ENCODE data around the gene TNN. TPM values are rescaled to one million over a fixed set of nuclear protein-coding genes. Genes with fewer than 3 reads are reported as not detected.

The TNN gene
- total RNA-seq, 2 donors from 2014 or later = 0.05 to 0.97 TPM

DNA sequence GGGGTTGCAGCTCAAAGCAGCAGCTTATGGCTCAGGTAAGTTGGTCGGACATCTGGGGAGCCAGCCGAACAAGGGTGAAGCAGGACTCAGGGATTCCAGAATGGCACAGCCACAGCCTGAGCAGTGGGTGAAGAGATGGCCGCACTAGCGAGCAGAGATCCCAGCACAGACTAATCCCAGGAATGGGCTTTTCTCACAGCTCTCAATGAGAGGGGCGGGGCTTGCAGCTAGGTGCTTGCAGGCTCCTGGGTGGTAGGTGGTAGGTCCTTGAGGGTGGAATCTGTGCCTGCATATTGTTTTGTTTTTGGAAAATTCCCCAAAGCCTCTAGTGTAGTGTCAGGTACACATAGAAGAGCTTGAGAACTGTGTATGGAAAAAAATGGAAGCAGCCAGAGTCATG lies 116.0 kb downstream of the TNN start:
- intact Hi-C loops (cut with DNase I) = no loop called here
- Histone ChIP-seq H3K4me1 (replicated peaks) (no peaks in the 10 kb centered on the region), H3K27ac (no peak overlapping the region), H3K36me3 (no peaks in the 10 kb centered on the region), H3K9me3 (no peaks in the 10 kb centered on the region), H3K4me3 (no peak overlapping the region), H3K27me3 (replicated peaks; ENCODE audit: insufficient read depth) (no peaks in the 10 kb centered on the region)
- TF ChIP-seq POLR2AphosphoS5 (IDR thresholded peaks at IDR 0.05) (no peak), POLR2A (IDR thresholded peaks at IDR 0.05) (no peak)
- TF ChIP-seq, protein P1, sequence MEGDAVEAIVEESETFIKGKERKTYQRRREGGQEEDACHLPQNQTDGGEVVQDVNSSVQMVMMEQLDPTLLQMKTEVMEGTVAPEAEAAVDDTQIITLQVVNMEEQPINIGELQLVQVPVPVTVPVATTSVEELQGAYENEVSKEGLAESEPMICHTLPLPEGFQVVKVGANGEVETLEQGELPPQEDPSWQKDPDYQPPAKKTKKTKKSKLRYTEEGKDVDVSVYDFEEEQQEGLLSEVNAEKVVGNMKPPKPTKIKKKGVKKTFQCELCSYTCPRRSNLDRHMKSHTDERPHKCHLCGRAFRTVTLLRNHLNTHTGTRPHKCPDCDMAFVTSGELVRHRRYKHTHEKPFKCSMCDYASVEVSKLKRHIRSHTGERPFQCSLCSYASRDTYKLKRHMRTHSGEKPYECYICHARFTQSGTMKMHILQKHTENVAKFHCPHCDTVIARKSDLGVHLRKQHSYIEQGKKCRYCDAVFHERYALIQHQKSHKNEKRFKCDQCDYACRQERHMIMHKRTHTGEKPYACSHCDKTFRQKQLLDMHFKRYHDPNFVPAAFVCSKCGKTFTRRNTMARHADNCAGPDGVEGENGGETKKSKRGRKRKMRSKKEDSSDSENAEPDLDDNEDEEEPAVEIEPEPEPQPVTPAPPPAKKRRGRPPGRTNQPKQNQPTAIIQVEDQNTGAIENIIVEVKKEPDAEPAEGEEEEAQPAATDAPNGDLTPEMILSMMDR (IDR thresholded peaks at IDR 0.05) = no peak
- 95% methylated on average over 5 of the region's 5 CpGs for WGBS
- no peak for DNase-seq (ENCODE audit: low spot score)

DNA sequence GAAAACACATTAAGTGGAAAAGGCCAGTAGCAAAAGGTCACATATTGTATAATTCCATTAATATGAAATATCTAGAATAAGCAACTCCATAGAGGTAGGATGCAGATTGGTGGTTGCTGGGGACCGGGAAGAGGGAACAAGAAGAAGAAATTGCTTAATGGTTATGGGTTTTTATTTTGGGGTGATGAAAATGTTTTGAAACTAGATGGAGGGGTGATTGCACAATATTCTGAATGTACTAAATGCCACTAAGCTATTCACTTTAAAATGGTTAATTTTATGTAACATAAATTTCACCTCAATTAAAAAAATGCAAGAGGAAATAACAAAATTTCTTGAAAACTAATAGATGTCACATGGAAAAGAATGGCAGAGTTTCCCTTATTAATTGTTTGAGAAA lies 118.3 kb downstream of the TNN start:
- WGBS = 98% methylated on average over 1 of the region's 1 CpG
- intact Hi-C loops (cut with DNase I) = no loop called here
- no peaks in the 10 kb centered on the region for H3K4me1 ChIP-seq (replicated peaks)

DNA sequence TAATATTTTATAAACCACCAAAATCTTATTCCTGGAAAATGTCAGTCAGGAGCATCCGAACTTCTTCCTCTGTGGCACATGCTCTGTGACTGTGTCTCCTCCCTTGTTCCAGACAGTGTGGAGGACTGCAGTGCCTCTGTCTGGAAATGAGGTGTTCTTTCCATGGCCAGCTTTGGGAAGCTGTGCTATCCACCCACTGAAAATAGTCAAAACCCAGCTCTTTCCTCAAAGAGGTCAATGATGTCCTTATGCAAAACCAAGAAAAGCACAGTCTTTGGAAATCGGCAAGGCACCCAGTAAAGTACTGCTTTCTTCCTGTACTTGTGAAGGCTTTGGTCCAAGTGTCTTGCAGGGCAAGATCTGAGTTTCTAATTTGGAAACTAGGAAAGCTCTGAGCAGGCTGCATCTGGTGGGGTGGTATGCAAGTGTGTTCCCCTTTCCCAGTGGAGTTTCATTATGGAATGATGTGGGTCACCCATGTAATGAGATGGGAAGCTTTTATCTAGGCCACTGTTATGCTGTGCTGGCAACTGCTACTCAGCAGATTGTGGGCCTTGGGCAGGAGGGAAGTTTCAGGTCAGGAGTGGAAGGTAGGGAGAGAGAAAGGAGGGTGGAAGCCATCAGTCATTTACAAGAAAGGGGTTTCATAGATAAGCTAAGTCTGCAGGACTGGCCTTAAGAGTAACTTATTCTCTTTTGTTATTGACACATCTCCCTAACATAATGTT lies 119.0 kb downstream of the TNN start:
- TF ChIP-seq POLR2AphosphoS5 (IDR thresholded peaks at IDR 0.05) (no peak), POLR2A (IDR thresholded peaks at IDR 0.05) (no peak)
- TF ChIP-seq, protein P1 (IDR thresholded peaks at IDR 0.05) = no peak
- no peak overlapping the region for H3K4me3 ChIP-seq
- no peak overlapping the region for H3K27ac ChIP-seq
- H3K9me3 ChIP-seq = no peaks in the 10 kb centered on the region
- intact Hi-C loops (cut with DNase I) = no loop called here
- H3K27me3 ChIP-seq (replicated peaks; ENCODE audit: insufficient read depth) = no peaks in the 10 kb centered on the region
- no peaks in the 10 kb centered on the region for H3K36me3 ChIP-seq
- H3K4me1 ChIP-seq (replicated peaks) = no peaks in the 10 kb centered on the region
- 84% methylated on average over 2 of the region's 2 CpGs for WGBS
- DNase-seq (ENCODE audit: low spot score) = no peak

More for the DNA sequence above, 118.3 kb downstream of the TNN start:
- Histone ChIP-seq H3K27me3 (replicated peaks; ENCODE audit: insufficient read depth) (no peaks in the 10 kb centered on the region), H3K36me3 (no peaks in the 10 kb centered on the region), H3K9me3 (no peaks in the 10 kb centered on the region), H3K27ac (no peak overlapping the region), H3K4me3 (no peak overlapping the region)
- no peak for DNase-seq (ENCODE audit: low spot score)
- TF ChIP-seq, protein P1 (IDR thresholded peaks at IDR 0.05) = no peak
- TF ChIP-seq POLR2A (IDR thresholded peaks at IDR 0.05) (no peak), POLR2AphosphoS5 (IDR thresholded peaks at IDR 0.05) (no peak)

DNA sequence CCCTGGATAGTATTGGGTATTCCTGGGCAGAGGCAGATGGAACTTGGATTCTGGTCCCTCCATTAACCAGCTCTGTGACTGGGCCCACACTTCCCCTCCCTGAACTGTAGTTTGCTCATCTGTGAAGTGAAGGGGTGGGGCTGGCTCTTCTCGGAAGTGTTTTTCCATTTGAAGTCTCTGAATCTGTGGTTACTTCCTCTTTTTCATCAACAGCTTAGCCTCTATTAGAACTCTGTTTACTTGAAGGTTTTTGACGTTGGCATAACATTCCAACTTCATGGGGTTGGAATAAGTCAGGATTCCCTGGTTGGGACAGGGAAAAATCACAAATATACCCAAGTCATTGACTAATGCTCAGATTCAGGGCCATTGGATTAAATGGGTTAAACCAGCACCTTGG lies 121.3 kb downstream of the TNN start:
- TF ChIP-seq, protein P1 (IDR thresholded peaks at IDR 0.05) = no peak
- TF ChIP-seq POLR2AphosphoS5 (IDR thresholded peaks at IDR 0.05) (no peak), POLR2A (IDR thresholded peaks at IDR 0.05) (no peak)
- intact Hi-C loops (cut with DNase I) = no loop called here
- 73% methylated on average over 2 of the region's 2 CpGs for WGBS
- Histone ChIP-seq H3K4me1 (replicated peaks) (no peaks in the 10 kb centered on the region), H3K9me3 (no peaks in the 10 kb centered on the region), H3K4me3 (no peak overlapping the region), H3K36me3 (no peaks in the 10 kb centered on the region), H3K27ac (no peak overlapping the region), H3K27me3 (replicated peaks; ENCODE audit: insufficient read depth) (no peaks in the 10 kb centered on the region)
- DNase-seq (ENCODE audit: low spot score) = no peak

DNA sequence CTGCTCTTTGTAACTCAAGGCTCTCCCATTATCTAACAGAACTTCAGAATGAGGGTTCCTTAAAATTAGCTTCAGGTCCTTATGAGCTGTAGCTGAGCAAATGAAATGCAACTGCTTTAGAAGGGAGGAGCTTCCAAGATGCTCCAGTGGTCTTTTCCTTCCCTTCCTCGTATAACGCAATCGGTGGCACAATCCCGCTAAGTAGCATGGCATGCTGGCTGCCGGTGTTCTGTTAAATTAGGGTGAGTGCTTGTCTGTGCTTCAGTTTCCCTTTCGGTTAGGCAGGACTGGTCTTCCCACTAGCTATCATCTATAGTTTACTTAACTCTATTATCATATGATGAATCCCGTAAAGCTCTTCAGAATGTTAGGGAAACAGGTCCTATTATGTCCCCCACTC lies 124.0 kb downstream of the TNN start:
- Histone ChIP-seq H3K36me3 (no peaks in the 10 kb centered on the region), H3K4me3 (peak overlapping the region; percentile 45 to 65), H3K27me3 (replicated peaks; ENCODE audit: insufficient read depth) (no peaks in the 10 kb centered on the region), H3K9me3 (no peaks in the 10 kb centered on the region), H3K27ac (peak overlapping the region; percentile 90 to 94), H3K4me1 (replicated peaks) (no peaks in the 10 kb centered on the region)
- intact Hi-C loops (cut with DNase I) = no loop called here
- 2% methylated on average over 7 of the region's 7 CpGs for WGBS
- TF ChIP-seq, protein P1 (IDR thresholded peaks at IDR 0.05) = no peak
- TF ChIP-seq POLR2AphosphoS5 (IDR thresholded peaks at IDR 0.05) = peak; percentile 47
- no peak for TF ChIP-seq POLR2A (IDR thresholded peaks at IDR 0.05)
- DNase-seq (ENCODE audit: low spot score) = peak; percentile 29
